ENCODE results near the gene DENND1B.
"Not testable (repeated sequence)": the region's sequence is repeated elsewhere in the genome, so short reads cannot be mapped to it uniquely, and the experiment has no call there.

The DENND1B gene

GRCh38 chr1:197740992-197741391 is 34.3 kb downstream of the DENND1B start:
- no peak for DNase-seq

DNA sequence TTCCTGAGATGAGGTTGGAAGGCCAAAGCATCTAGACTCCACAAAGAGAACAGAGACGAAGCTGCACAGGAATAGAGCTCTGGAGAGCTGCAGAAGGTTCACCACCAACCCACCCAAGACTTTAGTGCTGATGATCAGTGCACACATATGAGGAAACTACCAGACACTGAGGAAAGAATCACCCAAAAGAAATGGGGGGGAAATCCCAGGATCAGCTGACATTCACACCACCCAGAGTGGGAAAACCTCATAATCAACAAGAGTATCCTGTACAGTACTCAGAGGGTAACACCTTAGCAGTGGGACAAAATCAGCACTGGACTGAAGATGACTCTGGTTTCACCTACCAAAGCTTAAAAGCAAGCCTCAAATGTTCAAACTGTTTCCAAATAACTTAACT is 36.4 kb downstream of the DENND1B start:
- no peak for DNase-seq

DNA sequence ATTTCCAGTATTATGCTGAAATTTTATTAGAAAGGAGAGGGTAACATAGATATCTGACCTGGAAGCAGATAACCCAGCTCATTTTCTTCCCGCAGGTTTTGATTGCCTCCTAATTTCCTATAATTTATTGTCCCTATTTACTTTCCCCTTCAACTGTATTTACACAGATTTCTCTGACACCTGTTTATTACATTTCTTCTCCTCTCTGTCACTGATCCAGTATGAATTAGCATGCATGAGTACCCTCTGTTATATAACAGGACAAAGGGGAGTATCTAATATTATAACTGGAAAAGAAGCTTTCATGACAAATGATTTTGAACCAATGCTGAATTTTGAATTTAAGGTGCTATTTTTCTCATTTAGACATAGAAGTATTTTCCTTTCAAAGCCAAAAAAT is 37.4 kb downstream of the DENND1B start:
- DNase-seq, result no peak

GRCh38 chr1:197736685-197737084 is 38.6 kb downstream of the DENND1B start:
- no peak for DNase-seq

GRCh38 chr1:197735461-197735860 is 39.8 kb downstream of the DENND1B start:
- no peak for DNase-seq

- DNase-seq, result no peak
Measured at GRCh38 chr1:197733324-197733723, 42.0 kb downstream of the DENND1B start.

GRCh38 chr1:197732187-197732586 is 43.1 kb downstream of the DENND1B start:
- DNase-seq, result no peak

DNA sequence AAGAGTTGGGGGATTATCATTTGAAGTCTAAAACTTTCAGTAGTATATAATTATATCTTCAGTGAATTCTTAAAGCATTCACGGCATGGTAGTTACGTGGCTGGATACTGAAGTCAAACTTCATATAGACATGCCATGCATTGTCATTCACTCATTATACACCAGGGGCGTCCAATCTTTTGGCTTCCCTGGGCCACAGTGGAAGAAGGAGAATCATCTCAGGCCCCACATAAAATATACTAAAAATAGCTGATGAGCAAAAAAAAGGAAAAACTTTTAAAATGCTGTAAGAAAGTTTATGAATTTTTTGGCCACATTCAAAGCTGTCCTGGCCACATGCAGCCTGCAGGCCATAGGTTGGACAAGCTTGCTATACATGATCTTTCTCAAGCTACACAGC is 43.8 kb downstream of the DENND1B start:
- no peak for DNase-seq

DNA sequence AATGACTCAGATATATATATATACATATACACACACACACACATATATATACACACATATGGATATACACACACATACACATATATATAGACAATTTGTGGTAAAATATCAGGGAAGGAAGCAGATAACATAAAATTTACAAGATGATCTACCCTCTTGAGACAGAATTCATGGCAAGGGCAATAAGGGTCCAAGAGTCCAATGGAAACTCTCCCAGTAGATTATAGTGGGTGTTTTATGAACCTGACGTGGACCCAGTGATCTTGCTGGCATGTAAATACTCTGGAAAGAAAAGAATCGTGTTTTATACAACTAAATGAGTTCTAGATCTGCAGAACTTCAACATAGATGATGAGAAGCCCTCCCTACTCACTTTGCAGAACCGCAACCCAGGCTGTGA is 49.3 kb downstream of the DENND1B start:
- DNase-seq, result no peak

DNA sequence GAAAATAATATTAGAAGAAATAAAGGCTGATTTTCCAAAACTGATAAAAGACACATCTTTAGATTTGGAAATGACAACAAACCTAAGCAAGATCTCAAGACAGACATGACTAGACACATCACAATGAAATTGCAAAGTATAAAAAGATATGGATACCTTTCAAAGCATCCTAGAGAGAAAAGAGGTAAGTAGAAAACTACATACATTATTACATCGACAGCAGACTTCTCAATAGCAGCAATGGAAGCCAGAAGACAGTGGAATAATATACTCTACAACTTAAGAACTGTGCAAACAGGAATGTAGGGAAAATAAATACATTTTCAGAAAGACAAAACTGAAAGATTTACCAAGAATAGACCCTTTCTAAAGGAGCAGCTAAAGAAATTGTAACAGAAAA is 50.2 kb downstream of the DENND1B start:
- DNase-seq, result no peak

DNA sequence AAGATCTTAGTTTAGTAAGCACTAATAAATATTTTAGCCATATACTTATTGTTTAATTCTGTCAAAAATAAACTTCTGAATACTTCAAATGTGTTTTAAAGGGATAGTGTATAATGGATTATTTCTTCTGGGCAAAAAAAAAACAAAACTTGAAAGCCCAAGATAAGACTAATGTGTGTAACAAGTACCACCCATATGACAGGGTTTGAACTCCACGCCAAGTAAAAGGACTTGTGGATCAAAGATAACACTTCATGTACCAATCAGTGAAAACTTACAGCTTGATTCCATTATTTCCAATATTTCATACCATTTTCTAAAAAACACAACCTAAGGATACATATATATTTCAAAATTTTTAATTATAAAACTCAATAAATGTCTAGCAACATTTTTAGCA is 59.5 kb downstream of the DENND1B start:
- DNase-seq, result no peak

- no peak for DNase-seq
Measured at GRCh38 chr1:197706601-197707000, 68.7 kb downstream of the DENND1B start.

DNA sequence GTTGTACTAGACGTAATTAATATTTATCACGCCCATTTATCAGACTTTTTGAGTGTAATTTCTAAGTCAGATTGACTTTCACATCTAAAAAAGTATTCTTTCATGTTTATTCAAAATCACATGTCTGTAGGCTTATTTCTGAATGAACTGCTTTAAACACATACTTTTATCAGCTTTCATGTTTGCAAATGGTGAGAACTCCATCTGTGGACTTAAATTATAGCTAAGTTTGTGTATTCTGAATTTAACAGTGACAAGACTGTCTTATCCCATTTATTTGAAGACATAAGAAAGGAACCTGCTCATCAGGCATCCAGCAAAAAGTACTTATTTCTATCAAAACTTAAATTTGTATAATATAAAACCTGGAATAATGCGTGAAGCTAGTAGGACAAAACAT is 69.3 kb downstream of the DENND1B start:
- no peak for DNase-seq

GRCh38 chr1:197700688-197701087 is 74.6 kb downstream of the DENND1B start:
- DNase-seq, result not testable (repeated sequence)

GRCh38 chr1:197696372-197696771 is 78.9 kb downstream of the DENND1B start:
- no peak for DNase-seq

- no peak for DNase-seq
Measured at GRCh38 chr1:197695961-197696360, 79.3 kb downstream of the DENND1B start.

DNA sequence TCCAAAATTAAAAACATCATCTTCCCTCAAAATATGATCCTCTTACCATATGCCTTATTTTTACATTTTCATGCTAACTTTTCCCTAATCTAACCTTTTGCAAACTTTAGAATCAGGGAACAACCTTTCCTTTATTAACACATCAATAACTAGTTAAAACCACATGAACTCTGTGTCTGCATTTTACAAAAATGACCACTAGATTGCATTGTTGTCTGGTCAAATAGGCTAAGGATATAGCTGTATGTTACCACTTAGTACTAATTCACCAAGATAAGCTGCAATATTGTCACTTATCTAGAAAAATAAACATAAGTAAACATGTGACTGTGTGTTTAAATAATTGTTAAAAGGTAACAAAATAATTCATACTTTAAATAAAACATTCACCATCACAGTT is 82.3 kb downstream of the DENND1B start:
- no peak for DNase-seq

DNA sequence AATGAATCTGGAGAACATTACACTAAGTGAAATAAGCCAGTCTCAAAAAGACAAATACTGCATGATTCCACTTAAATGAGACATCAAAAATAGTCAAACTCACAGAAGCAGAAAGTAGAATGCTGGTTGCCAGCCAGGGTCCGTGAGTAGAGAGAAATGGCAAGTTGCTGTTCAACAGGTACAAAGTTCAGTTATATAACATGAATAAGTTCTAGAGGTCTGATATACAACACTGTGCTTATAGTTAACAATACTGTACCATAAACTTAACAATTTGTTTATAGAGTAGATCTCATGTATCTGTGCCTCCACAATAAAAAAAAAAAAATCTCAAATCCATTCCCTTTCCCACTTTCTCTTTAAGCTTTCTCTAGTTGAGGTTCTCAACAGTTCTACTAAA is 83.5 kb downstream of the DENND1B start:
- no peak for DNase-seq

DNA sequence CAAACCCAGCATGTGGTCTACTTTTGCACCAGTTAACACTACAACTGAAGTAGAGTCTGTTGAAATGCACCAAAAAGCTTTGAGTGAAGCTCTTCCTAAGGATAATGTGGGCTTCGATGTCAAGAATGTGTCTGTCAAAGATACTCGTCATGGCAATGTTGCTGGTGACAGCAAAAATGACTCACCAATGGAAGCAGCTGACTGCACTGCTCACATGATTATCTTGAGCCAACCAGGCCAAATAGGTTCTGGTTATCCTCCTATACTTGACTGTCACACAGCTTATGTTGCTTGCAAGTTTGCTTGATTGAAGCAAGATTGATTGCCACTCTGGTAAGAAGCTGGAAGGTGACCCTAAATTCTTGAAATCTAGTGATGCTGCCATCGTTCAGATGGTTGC is 85.2 kb downstream of the DENND1B start:
- no peak for DNase-seq

GRCh38 chr1:197688233-197688632 is 87.0 kb downstream of the DENND1B start:
- DNase-seq, result no peak

- DNase-seq, result no peak
Measured at GRCh38 chr1:197686702-197687355, 88.5 kb downstream of the DENND1B start.

- no peak for DNase-seq
Measured at GRCh38 chr1:197686231-197686630, 89.0 kb downstream of the DENND1B start.

- no peak for DNase-seq
Measured at GRCh38 chr1:197685785-197686184, 89.5 kb downstream of the DENND1B start.

DNA sequence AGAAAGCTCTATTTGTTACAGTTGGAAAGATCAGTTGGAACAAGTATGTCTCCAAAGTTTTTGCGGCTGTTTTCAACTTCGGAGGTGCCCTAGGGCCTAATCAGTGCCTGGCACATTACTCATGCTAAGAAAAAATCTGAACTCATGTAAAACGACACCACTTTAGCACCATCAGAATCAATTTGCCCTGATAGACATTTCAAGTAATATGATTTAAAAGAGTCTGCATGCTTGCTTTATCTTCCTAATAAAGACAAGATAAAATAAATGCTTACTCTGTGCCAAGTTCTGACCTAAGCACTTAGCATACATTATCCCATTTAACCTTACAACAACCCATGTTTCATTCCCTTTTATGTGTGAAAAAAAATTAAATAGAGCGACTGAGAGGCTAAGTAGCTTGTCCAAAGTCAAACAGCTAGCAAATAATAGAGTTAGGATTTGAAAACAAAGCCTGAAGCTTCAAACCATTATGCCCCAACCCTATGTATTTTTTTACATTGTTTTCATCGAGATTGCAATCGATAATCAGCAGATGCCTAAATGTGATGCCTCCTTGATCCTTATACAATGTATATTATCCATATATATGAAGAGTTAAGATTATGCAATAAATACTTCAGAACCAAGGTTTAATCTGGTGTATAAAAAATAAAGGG is 91.3 kb downstream of the DENND1B start:
- DNase-seq, result no peak

DNA sequence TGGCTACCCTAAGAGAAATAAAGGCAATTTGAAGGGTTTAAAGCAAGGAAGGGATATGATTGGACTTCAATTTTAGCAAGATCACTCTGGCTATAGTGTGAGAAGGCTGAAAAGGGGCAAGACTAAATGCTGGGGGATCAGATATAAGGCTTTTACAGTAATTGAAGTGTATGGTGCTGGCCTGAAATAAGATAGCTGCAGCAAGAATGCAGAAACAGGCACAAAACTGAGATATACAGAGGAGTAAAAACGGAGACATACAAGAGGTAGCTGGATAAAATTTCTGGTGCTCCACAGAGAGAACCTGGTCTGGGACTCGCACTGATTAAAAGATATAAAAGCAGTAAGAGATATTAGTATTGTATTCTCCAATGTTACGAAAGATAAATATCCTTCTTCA is 92.0 kb downstream of the DENND1B start:
- no peak for DNase-seq
